Trophoblast cell (in vitro differentiated cells and primary cell): ENCODE results near the gene CCL4.

Experiments used
- DNase-seq, 2 donors: peaks; one replicate each; pipeline ENCODE4 v3.0.0-alpha.2; 2016
- H2AFZ ChIP-seq: 2 replicates; pipeline ENCODE4 v1.6.1; 2013; ENCODE audit warnings: low read length, moderate library complexity, mild to moderate bottlenecking; ENCODE audit not compliant: insufficient read depth, poor library complexity
- H2AK5ac ChIP-seq: 2 replicates; pipeline ENCODE4 v1.6.1; 2013; ENCODE audit warnings: mild to moderate bottlenecking, low read length
- H2BK120ac ChIP-seq: 2 replicates; pipeline ENCODE4 v1.6.1; 2013; ENCODE audit warnings: low read length, mild to moderate bottlenecking, moderate library complexity; ENCODE audit not compliant: insufficient read depth, poor library complexity
- H2BK12ac ChIP-seq: 2 replicates; pipeline ENCODE4 v1.6.1; 2013; ENCODE audit warnings: mild to moderate bottlenecking, low read length, moderate library complexity
- H2BK5ac ChIP-seq: 2 replicates; pipeline ENCODE4 v1.6.1; 2013; ENCODE audit warnings: low read length, low read depth, moderate library complexity, mild to moderate bottlenecking; ENCODE audit not compliant: poor library complexity
- H3K14ac ChIP-seq: 2 replicates; pipeline ENCODE4 v1.6.1; 2013; ENCODE audit warnings: mild to moderate bottlenecking, low read length
- H3K18ac ChIP-seq: 2 replicates; pipeline ENCODE4 v1.6.1; 2013; ENCODE audit warnings: mild to moderate bottlenecking, low read length
- H3K23ac ChIP-seq: 2 replicates; pipeline ENCODE4 v1.6.1; 2013; ENCODE audit warnings: low read length
- H3K27ac ChIP-seq: 2 replicates; pipeline ENCODE4 v1.5.1; 2013; ENCODE audit warnings: low read depth, mild to moderate bottlenecking, inconsistent platforms, low read length, moderate library complexity
- H3K27me3 ChIP-seq: 2 replicates; pipeline ENCODE4 v1.6.1; 2013; ENCODE audit warnings: inconsistent platforms, mild to moderate bottlenecking, low read length, moderate library complexity; ENCODE audit not compliant: insufficient read depth
- H3K36me3 ChIP-seq, 2 experiments: 1 replicate in 1 of 2; 2 replicates in 1 of 2; pipeline ENCODE4 v1.6.1; 2013; ENCODE audit warnings: low read length in 2 of 2, mild to moderate bottlenecking in 2 of 2, moderate library complexity in 1 of 2; ENCODE audit not compliant: insufficient read depth in 2 of 2, control insufficient read depth in 1 of 2
- H3K4ac ChIP-seq: 2 replicates; pipeline ENCODE4 v1.6.1; 2013; ENCODE audit warnings: low read depth, mild to moderate bottlenecking, low read length, moderate library complexity
- H3K4me1 ChIP-seq, 2 experiments: 1 replicate in 1 of 2; 2 replicates in 1 of 2; pipeline ENCODE4 v1.6.1; 2013; ENCODE audit warnings: low read length in 2 of 2, mild to moderate bottlenecking in 2 of 2, moderate library complexity in 1 of 2; ENCODE audit not compliant: insufficient read depth in 2 of 2, control insufficient read depth in 1 of 2
- H3K4me2 ChIP-seq: 2 replicates; pipeline ENCODE4 v1.6.1; 2013; ENCODE audit warnings: inconsistent platforms, mild to moderate bottlenecking, low read length, moderate library complexity
- H3K4me3 ChIP-seq: 2 replicates; pipeline ENCODE4 v1.5.1; 2013; ENCODE audit warnings: mild to moderate bottlenecking, low read depth, low read length, inconsistent platforms
- H3K79me1 ChIP-seq: one replicate; pipeline ENCODE4 v1.6.1; 2013; ENCODE audit warnings: low read length
- H3K79me2 ChIP-seq: 2 replicates; pipeline ENCODE4 v1.6.1; 2013; ENCODE audit warnings: low read length, mild to moderate bottlenecking; ENCODE audit not compliant: control insufficient read depth, insufficient read depth, poor library complexity
- H3K9ac ChIP-seq: 2 replicates; pipeline ENCODE4 v1.6.1; 2013; ENCODE audit warnings: mild to moderate bottlenecking, low read length
- H3K9me3 ChIP-seq: 2 replicates; pipeline ENCODE4 v1.6.1; 2013; ENCODE audit warnings: low read depth, mild to moderate bottlenecking, control low read depth, inconsistent platforms, low read length; ENCODE audit not compliant: insufficient read depth
- H4K12ac ChIP-seq: 2 replicates; pipeline ENCODE4 v1.6.1; 2013; ENCODE audit warnings: low read depth, mild to moderate bottlenecking, low read length, moderate library complexity
- H4K8ac ChIP-seq: 2 replicates; pipeline ENCODE4 v1.6.1; 2013; ENCODE audit warnings: low read depth, mild to moderate bottlenecking, low read length, moderate library complexity
- H4K91ac ChIP-seq: one replicate; pipeline ENCODE4 v1.6.1; 2013; ENCODE audit warnings: low read depth, mild to moderate bottlenecking, low read length, moderate library complexity
- WGBS: extraction: QIAGEN DNeasy Blood & Tissue Kit; methylation state at CpG from one replicate; pipeline ENCODE4 v1.1.7; 2013; ENCODE audit warnings: missing lambda C conversion rate; ENCODE audit not compliant: insufficient read length, insufficient coverage; ENCODE audit errors: extremely low coverage; 5-methylcytosine and 5-hydroxymethylcytosine counted together

CCL4 gene

GRCh38 chr17:36135465-36135864 lies 31.8 kb downstream of the CCL4 start:
- H4K12ac ChIP-seq: no peak overlapping the region
- H3K27me3 ChIP-seq: no peaks in the 10 kb centered on the region
- no peak overlapping the region for H4K91ac ChIP-seq
- H2BK12ac ChIP-seq: no peak overlapping the region
- no peak overlapping the region for H3K18ac ChIP-seq
- no peak overlapping the region for H2AFZ ChIP-seq
- no CpG with 5 or more reads among the region's 4 CpGs for WGBS
- H3K79me2 ChIP-seq: no peaks in the 10 kb centered on the region
- no peak overlapping the region for H3K27ac ChIP-seq
- no peak overlapping the region for H3K4me2 ChIP-seq
- H2AK5ac ChIP-seq: no peak overlapping the region
- H3K4me1 ChIP-seq: no peaks in the 10 kb centered on the region
- H3K9ac ChIP-seq: no peak overlapping the region
- H3K23ac ChIP-seq: no peak overlapping the region
- no peak overlapping the region for H3K4me3 ChIP-seq
- no peaks in the 10 kb centered on the region for H3K79me1 ChIP-seq
- no peak overlapping the region for H2BK120ac ChIP-seq
- DNase-seq: no peak
- no peak overlapping the region for H4K8ac ChIP-seq
- H3K14ac ChIP-seq: no peak overlapping the region
- H3K4ac ChIP-seq: no peak overlapping the region
- H3K36me3 ChIP-seq: no peaks in the 10 kb centered on the region
- no peaks in the 10 kb centered on the region for H3K9me3 ChIP-seq
- H2BK5ac ChIP-seq: no peak overlapping the region

- Histone ChIP-seq H3K4me1 (no peaks in the 10 kb centered on the region), H2BK5ac (no peak overlapping the region), H3K9me3 (no peaks in the 10 kb centered on the region), H2BK12ac (no peak overlapping the region), H2AK5ac (no peak overlapping the region), H3K27ac (no peak overlapping the region), H3K36me3 (no peaks in the 10 kb centered on the region), H4K8ac (no peak overlapping the region), H3K9ac (no peak overlapping the region), H2BK120ac (no peak overlapping the region), H3K18ac (no peak overlapping the region), H3K4ac (no peak overlapping the region), H4K91ac (no peak overlapping the region), H3K79me2 (no peaks in the 10 kb centered on the region), H3K4me3 (no peak overlapping the region), H3K23ac (no peak overlapping the region), H3K79me1 (no peaks in the 10 kb centered on the region), H4K12ac (no peak overlapping the region), H3K4me2 (no peak overlapping the region), H3K27me3 (no peaks in the 10 kb centered on the region), H3K14ac (no peak overlapping the region), H2AFZ (no peak overlapping the region)
- no peak for DNase-seq
- WGBS: no CpG with 5 or more reads among the region's 1 CpG
Observed at GRCh38 chr17:36136036-36136435, 32.4 kb downstream of the CCL4 start.

- no peak overlapping the region for H3K27ac ChIP-seq
Observed at GRCh38 chr17:36136439-36136838, 32.8 kb downstream of the CCL4 start.

GRCh38 chr17:36142235-36142634 lies 38.6 kb downstream of the CCL4 start:
- Histone ChIP-seq H3K79me1 (no peaks in the 10 kb centered on the region), H3K23ac (no peak overlapping the region), H3K4me2 (no peak overlapping the region), H3K27ac (no peak overlapping the region), H2BK5ac (no peak overlapping the region), H3K36me3 (no peaks in the 10 kb centered on the region), H3K9me3 (peaks cover 2% of the 10 kb centered on the region), H2AK5ac (no peak overlapping the region), H3K4me1 (no peaks in the 10 kb centered on the region), H4K8ac (no peak overlapping the region), H2BK120ac (no peak overlapping the region), H3K4me3 (no peak overlapping the region), H3K9ac (no peak overlapping the region), H3K4ac (no peak overlapping the region), H3K18ac (no peak overlapping the region), H2BK12ac (no peak overlapping the region), H3K14ac (no peak overlapping the region), H4K12ac (no peak overlapping the region), H3K79me2 (no peaks in the 10 kb centered on the region), H4K91ac (no peak overlapping the region), H3K27me3 (no peaks in the 10 kb centered on the region), H2AFZ (no peak overlapping the region)
- no peak for DNase-seq

More at GRCh38 chr17:36136439-36136838, 32.8 kb downstream of the CCL4 start:
- Histone ChIP-seq H3K79me1 (no peaks in the 10 kb centered on the region), H3K27me3 (no peaks in the 10 kb centered on the region), H3K23ac (no peak overlapping the region), H2BK5ac (no peak overlapping the region), H3K14ac (no peak overlapping the region), H4K91ac (no peak overlapping the region), H3K36me3 (no peaks in the 10 kb centered on the region), H3K9me3 (no peaks in the 10 kb centered on the region), H2AK5ac (no peak overlapping the region), H2BK120ac (no peak overlapping the region), H2BK12ac (no peak overlapping the region), H3K9ac (no peak overlapping the region), H2AFZ (no peak overlapping the region), H3K18ac (no peak overlapping the region), H4K8ac (no peak overlapping the region), H3K4me2 (no peak overlapping the region), H3K4me1 (no peaks in the 10 kb centered on the region), H3K4ac (no peak overlapping the region), H3K79me2 (no peaks in the 10 kb centered on the region), H3K4me3 (no peak overlapping the region), H4K12ac (no peak overlapping the region)
- DNase-seq: no peak
- WGBS: no CpG with 5 or more reads among the region's 1 CpG
